ENCODE data around the gene MVK. TPM values are rescaled to one million over a fixed set of nuclear protein-coding genes. Genes with fewer than 3 reads are reported as not detected.

MVK gene
- total RNA-seq, 4 donors from 2014 or later = 7.1 to 12.0 (median 9.9) TPM

DNA sequence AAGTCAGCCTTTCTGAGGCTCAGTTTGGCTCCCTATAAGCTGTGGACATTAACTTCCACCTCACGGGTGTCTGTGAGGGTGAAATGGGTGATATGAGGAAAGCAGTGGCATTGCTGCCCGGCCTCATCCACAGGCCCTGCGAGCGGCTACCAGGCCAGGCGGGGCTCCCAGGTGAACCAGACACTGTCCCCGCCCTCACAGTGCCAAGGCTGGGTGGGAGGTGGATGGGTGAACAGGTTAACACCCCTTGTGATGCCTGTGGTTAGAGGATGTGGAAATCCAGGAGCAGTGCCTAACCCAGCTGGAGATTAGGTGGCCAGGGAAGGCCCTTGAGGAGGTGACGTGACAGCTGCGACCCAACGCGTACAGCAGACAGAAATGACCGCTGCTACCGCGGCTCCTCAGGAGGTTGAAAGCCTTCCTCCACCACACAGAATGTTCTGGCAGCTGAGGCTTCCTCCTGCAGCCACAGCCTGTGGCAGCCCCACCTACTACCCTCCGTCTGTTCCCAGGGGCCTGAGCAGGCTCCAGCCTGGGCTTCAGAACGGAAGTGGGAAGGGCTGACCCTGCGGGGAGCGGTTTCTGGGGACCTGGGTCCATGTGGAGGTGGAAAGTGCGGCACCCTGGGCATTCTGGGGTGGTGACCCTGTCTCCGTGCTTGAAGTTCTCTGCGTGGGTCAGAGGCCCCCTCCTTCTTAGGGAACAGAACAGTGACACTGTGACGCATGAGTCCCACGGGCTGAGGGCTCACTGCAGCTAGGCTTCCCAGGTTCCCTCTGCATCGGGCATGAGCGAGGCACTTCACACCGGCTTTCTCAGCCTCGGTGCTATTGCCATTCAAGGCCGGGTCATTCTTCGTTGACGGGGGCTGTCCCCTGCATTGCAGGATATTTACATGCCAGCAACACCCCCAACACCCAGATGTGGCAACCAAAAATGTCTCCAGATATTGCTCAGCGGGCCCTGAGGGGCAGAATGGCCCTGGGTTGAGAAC, 10.0 kb upstream of the MVK start:
- ATAC-seq (ENCODE audit: low FRiP score) = no peak
- no peak for DNase-seq (ENCODE audit: low spot score)
- TF ChIP-seq, protein P1, sequence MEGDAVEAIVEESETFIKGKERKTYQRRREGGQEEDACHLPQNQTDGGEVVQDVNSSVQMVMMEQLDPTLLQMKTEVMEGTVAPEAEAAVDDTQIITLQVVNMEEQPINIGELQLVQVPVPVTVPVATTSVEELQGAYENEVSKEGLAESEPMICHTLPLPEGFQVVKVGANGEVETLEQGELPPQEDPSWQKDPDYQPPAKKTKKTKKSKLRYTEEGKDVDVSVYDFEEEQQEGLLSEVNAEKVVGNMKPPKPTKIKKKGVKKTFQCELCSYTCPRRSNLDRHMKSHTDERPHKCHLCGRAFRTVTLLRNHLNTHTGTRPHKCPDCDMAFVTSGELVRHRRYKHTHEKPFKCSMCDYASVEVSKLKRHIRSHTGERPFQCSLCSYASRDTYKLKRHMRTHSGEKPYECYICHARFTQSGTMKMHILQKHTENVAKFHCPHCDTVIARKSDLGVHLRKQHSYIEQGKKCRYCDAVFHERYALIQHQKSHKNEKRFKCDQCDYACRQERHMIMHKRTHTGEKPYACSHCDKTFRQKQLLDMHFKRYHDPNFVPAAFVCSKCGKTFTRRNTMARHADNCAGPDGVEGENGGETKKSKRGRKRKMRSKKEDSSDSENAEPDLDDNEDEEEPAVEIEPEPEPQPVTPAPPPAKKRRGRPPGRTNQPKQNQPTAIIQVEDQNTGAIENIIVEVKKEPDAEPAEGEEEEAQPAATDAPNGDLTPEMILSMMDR (IDR thresholded peaks at IDR 0.05) = no peak

- DNase-seq (ENCODE audit: low spot score) (no peak), ATAC-seq (ENCODE audit: low FRiP score) (no peak)
- TF ChIP-seq, protein P1 (IDR thresholded peaks at IDR 0.05) = no peak
These were observed 7.2 kb upstream of the MVK start for GRCh38 chr12:109566424-109566823.

DNA sequence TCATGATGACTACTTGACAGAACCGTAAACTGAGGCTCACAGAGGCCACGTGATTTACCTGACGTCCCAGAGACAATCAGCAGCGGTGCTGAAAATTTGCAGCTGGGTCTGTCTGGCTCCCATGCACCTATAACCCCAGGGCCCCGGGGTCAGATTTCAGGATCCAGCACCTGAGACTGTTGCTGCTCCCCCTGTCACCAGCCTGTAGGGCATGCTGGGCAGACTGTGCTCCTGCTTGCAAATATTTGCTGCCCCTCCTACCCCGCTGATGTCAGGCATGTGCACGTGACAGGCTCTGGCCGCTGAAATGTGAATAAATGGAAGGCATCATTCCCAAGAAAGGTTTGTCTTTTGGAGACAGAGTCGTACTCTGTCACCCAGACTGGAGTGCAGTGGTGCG, 6.3 kb upstream of the MVK start:
- DNase-seq (ENCODE audit: low spot score) = no peak
- TF ChIP-seq, protein P1 (IDR thresholded peaks at IDR 0.05) = no peak
- ATAC-seq (ENCODE audit: low FRiP score) = no peak

- ATAC-seq (ENCODE audit: low FRiP score) = no peak
- TF ChIP-seq, protein P1 (IDR thresholded peaks at IDR 0.05) = no peak
- no peak for DNase-seq (ENCODE audit: low spot score)
These were observed 5.6 kb upstream of the MVK start for GRCh38 chr12:109567967-109568366.

GRCh38 chr12:109568486-109568885, 5.1 kb upstream of the MVK start:
- TF ChIP-seq, protein P1 (IDR thresholded peaks at IDR 0.05) = no peak
- ATAC-seq (ENCODE audit: low FRiP score) = no peak
- no peak for DNase-seq (ENCODE audit: low spot score)

- TF ChIP-seq, protein P1 (IDR thresholded peaks at IDR 0.05) = no peak
- DNase-seq (ENCODE audit: low spot score) (no peak), ATAC-seq (ENCODE audit: low FRiP score) (no peak)
These were observed 1.7 kb upstream of the MVK start for GRCh38 chr12:109571773-109572505.
